Measurements from ENCODE around the gene ATR.

GRCh38 chr3:142530296-142530695 lies 48.2 kb downstream of the ATR start:
- TF ChIP-seq GATA2 (IDR thresholded peaks at IDR 0.05; ENCODE audit: low read depth, low read length), result no peak
- TF ChIP-seq GATA3 (IDR thresholded peaks at IDR 0.05; ENCODE audit: low read depth, low read length), result no peak
